Panc1 (cell line): Measurements from ENCODE around the gene ZNF43. TPM values are rescaled to one million over a fixed set of nuclear protein-coding genes. Genes with fewer than 3 reads are reported as not detected.

Experiments
- ATAC-seq: fragments of 200-7000 bp; cut with Tn5 transposase; 2 replicates; pipeline ENCODE4 v1.9.1; 2020; ENCODE audit warnings: mild to moderate bottlenecking, moderate library complexity
- BruUV-seq: library from RNA; stranded (reverse); fragments of 400-500 nt; replicated peaks from 2 replicates; lab custom pipeline; 2021; lab: Mats Ljungman, UMichigan
- CTCF ChIA-PET: fragments of 300-600 bp; sonication (Branson Sonifier 250); formaldehyde crosslinking; loops from one replicate; lab custom pipeline; 2022; ENCODE audit warnings: antibody characterized with exemption; lab: Charles Lee
- POLR2A ChIA-PET: fragments of 300-600 bp; sonication (Branson Sonifier 250); formaldehyde crosslinking; loops from one replicate; lab custom pipeline; 2022; ENCODE audit warnings: antibody characterized with exemption; lab: Charles Lee
- DNase-seq: peaks from one replicate; pipeline ENCODE4 v3.0.0-alpha.2; 2010; ENCODE audit warnings: low read depth, low spot score
- H3K27ac ChIP-seq: 2 replicates; pipeline ENCODE4 v1.5.1; 2011; ENCODE audit warnings: mild to moderate bottlenecking, low read length, inconsistent platforms
- H3K27me3 ChIP-seq: fragments of 200-500 bp; sonication (Bioruptor generic); 2 replicates; pipeline ENCODE4 v1.6.0; 2014; ENCODE audit warnings: low read length, inconsistent platforms; ENCODE audit not compliant: control insufficient read depth, insufficient read depth
- H3K36me3 ChIP-seq: fragments of 200-500 bp; sonication (Bioruptor generic); 2 replicates; pipeline ENCODE4 v1.5.1; 2014; ENCODE audit warnings: inconsistent platforms, mild to moderate bottlenecking, low read length, moderate library complexity; ENCODE audit not compliant: control insufficient read depth, insufficient read depth
- H3K4me1 ChIP-seq: 2 replicates; pipeline ENCODE4 v1.5.1; 2011; ENCODE audit warnings: inconsistent platforms, mild to moderate bottlenecking, low read length, moderate library complexity; ENCODE audit not compliant: control insufficient read depth, insufficient read depth
- H3K4me3 ChIP-seq, 2 experiments: 2 replicates each; pipeline ENCODE4 v1.5.1; 2011 to 2012; ENCODE audit warnings: low read depth in 2 of 2, low read length in 2 of 2, mild to moderate bottlenecking in 2 of 2, inconsistent platforms in 1 of 2, moderate library complexity in 1 of 2
- H3K9me3 ChIP-seq: fragments of 200-500 bp; sonication (Bioruptor generic); 2 replicates; pipeline ENCODE4 v1.5.1; 2014; ENCODE audit warnings: low read depth, mild to moderate bottlenecking, inconsistent platforms, low read length, moderate library complexity; ENCODE audit not compliant: control insufficient read depth, insufficient read depth
- CTCF ChIP-seq: fragments of 450-650 bp; IDR thresholded peaks from 2 replicates; pipeline ENCODE4 v1.5.1; 2017; ENCODE audit warnings: mild to moderate bottlenecking
- POLR2AphosphoS5 ChIP-seq: IDR thresholded peaks from 2 replicates; pipeline ENCODE4 v1.6.1; 2012; ENCODE audit warnings: mild to moderate bottlenecking, low read depth, low read length, moderate library complexity
- REST ChIP-seq, 2 experiments: IDR thresholded peaks; 2 replicates each; pipeline ENCODE4 v1.6.1; 2011 to 2012; ENCODE audit warnings: low read depth in 2 of 2, control low read depth in 1 of 2, low read length in 1 of 2, mild to moderate bottlenecking in 1 of 2, moderate library complexity in 1 of 2; ENCODE audit not compliant: insufficient read depth in 1 of 2
- SIN3A ChIP-seq: IDR thresholded peaks from 2 replicates; pipeline ENCODE4 v1.6.1; 2012; ENCODE audit warnings: low read depth, mild to moderate bottlenecking, low read length, moderate library complexity, borderline replicate concordance; ENCODE audit not compliant: insufficient read depth
- TCF7L2 ChIP-seq: IDR thresholded peaks from 2 replicates; pipeline ENCODE4 v1.6.1; 2011; ENCODE audit warnings: mild to moderate bottlenecking, low read depth, low read length, inconsistent platforms
- in situ Hi-C: cut with HindIII; loops from 2 replicates; pipeline ENCODE4 v1.10.0; 2016; ENCODE audit warnings: low sequenced_read_pairs, low pct_unique_long_range_greater_than_20kb
- intact Hi-C: fragments of 100-400 bp; cut with micrococcal nuclease; formaldehyde crosslinking; loops from one replicate; pipeline ENCODE4 v1.10.0; 2022; ENCODE audit not compliant: unreplicated experiment
- total RNA-seq: library from RNA; stranded (reverse); gene quantifications from one replicate; pipeline ENCODE4 v1.2.1, GENCODE V29; 2021; ENCODE audit not compliant: unreplicated experiment

The ZNF43 gene
- total RNA-seq, 1 experiment from 2014 or later: 27.7 TPM

GRCh38 chr19:21839976-21840375 is 4.0 kb upstream of the ZNF43 start:
- H3K9me3 ChIP-seq: no peaks in the 10 kb centered on the region
- no peak for DNase-seq
- POLR2A ChIA-PET: no interaction called here
- CTCF ChIA-PET: no interaction called here
- H3K27me3 ChIP-seq: no peaks in the 10 kb centered on the region
- peaks cover 4% of the 10 kb centered on the region for H3K36me3 ChIP-seq
- intact Hi-C loops: no loop called here
- in situ Hi-C loops: no loop called here
- no peak overlapping the region for H3K27ac ChIP-seq
- no peak for ATAC-seq
- BruUV-seq: no TSS peak
- no peak overlapping the region for H3K4me3 ChIP-seq
- H3K4me1 ChIP-seq: peaks cover 4% of the 10 kb centered on the region; the same call in 1 of the 2 replicates
- TF ChIP-seq TCF7L2 (no peak), POLR2AphosphoS5 (no peak), SIN3A (no peak), CTCF (no peak), REST (IDR thresholded peaks at IDR 0.05; ENCODE audit: insufficient read depth in 1 of 2, low read depth in 2 of 2, low read length in 1 of 2) (no peak)

- Histone ChIP-seq H3K4me1 (peaks cover 4% of the 10 kb centered on the region; the same call in 1 of the 2 replicates), H3K4me3 (no peak overlapping the region), H3K27me3 (no peaks in the 10 kb centered on the region), H3K9me3 (no peaks in the 10 kb centered on the region), H3K27ac (no peak overlapping the region), H3K36me3 (peaks cover 4% of the 10 kb centered on the region)
- POLR2A ChIA-PET: no interaction called here
- intact Hi-C loops (no loop called here), in situ Hi-C loops (no loop called here)
- DNase-seq (no peak), ATAC-seq (no peak)
- TF ChIP-seq SIN3A: no peak
- TF ChIP-seq REST (IDR thresholded peaks at IDR 0.05; ENCODE audit: insufficient read depth in 1 of 2, low read depth in 2 of 2, low read length in 1 of 2): no peak
- TF ChIP-seq POLR2AphosphoS5: no peak
- no peak for TF ChIP-seq CTCF
- no peak for TF ChIP-seq TCF7L2
- BruUV-seq: no TSS peak
- CTCF ChIA-PET: no interaction called here
Observed at GRCh38 chr19:21838646-21839045, 2.7 kb upstream of the ZNF43 start.
